Heart left ventricle (tissue), 16 donors: ENCODE results near the gene C3orf49. TPM values are rescaled to one million over a fixed set of nuclear protein-coding genes. Genes with fewer than 3 reads are reported as not detected.

Source experiments
- ATAC-seq, 4 donors: fragments of 200-7000 bp; cut with Tn5 transposase; one replicate each; pipeline ENCODE4 v1.9.1; 2020 to 2022; ENCODE audit warnings: moderate library complexity in 4 of 4, mild to moderate bottlenecking in 3 of 4, moderate number of reproducible peaks in 1 of 4
- DNase-seq, 5 donors: peaks; one replicate each; pipeline ENCODE4 v3.0.0-alpha.2; 2020
- H3K27ac ChIP-seq, 12 donors: fragments of 200-600 bp; sonication (generic) in 4 of 12; one replicate each; pipeline versions ENCODE4 v1.5.0 to v1.8.0; 2016 to 2022; ENCODE audit warnings: mild to moderate bottlenecking in 2 of 12
- H3K27me3 ChIP-seq, 9 donors: fragments of 200-600 bp; sonication (generic) in 2 of 9; one replicate each; pipeline versions ENCODE4 v1.5.1 to v1.8.0; 2016 to 2022; ENCODE audit warnings: mild to moderate bottlenecking in 3 of 9
- H3K36me3 ChIP-seq, 9 donors: fragments of 200-600 bp; sonication (generic) in 2 of 9; one replicate each; pipeline versions ENCODE4 v1.5.0 to v1.8.0; 2018 to 2022; ENCODE audit warnings: mild to moderate bottlenecking in 2 of 9
- H3K4me1 ChIP-seq, 12 donors: fragments of 200-600 bp; sonication (generic) in 4 of 12; one replicate each; pipeline versions ENCODE4 v1.5.0 to v1.8.0; 2016 to 2022; ENCODE audit warnings: mild to moderate bottlenecking in 3 of 12
- H3K4me3 ChIP-seq, 12 donors: fragments of 200-600 bp; sonication (generic) in 4 of 12; one replicate each; pipeline versions ENCODE4 v1.5.0 to v1.8.0; 2017 to 2022; ENCODE audit warnings: mild to moderate bottlenecking in 9 of 12, moderate library complexity in 4 of 12
- H3K9me3 ChIP-seq, 12 donors: fragments of 200-600 bp; sonication (generic) in 4 of 12; one replicate each; pipeline versions ENCODE4 v1.5.0 to v1.8.0; 2016 to 2022; ENCODE audit warnings: mild to moderate bottlenecking in 1 of 12
- POLR2A ChIP-seq, 2 donors: fragments of 450-650 bp; IDR thresholded peaks; one replicate each; pipeline ENCODE4 v1.6.1; 2017; ENCODE audit warnings: antibody characterized with exemption in 2 of 2, mild to moderate bottlenecking in 2 of 2, moderate library complexity in 2 of 2
- WGBS, 4 donors: extraction: QIAGEN DNeasy Blood & Tissue Kit in 2 of 4; methylation state at CpG; one replicate each; pipeline versions ENCODE4 v1.1.5 to v1.1.7; 2013 to 2018; 5-methylcytosine and 5-hydroxymethylcytosine counted together
- intact Hi-C, 10 donors: fragments of 100-400 bp; cut with DNase I; formaldehyde crosslinking; loops; one replicate each; pipeline versions ENCODE4 v1.11.1 to v1.14.2; 2022
- polyA plus RNA-seq, 2 donors: library from polyadenylated mRNA; stranded (reverse); fragments of 200-250 nt; gene quantifications; one replicate each; pipeline ENCODE4 v1.2.3, GENCODE V29; 2013
- total RNA-seq, 9 donors: library from RNA; depleted of rRNA in 2 of 9; stranded (reverse); fragments of >200 nt in 2 of 9; fragmentation: NEBNext Ultra II Directional in 3 of 9; extraction: Animal tissue kit (Norgen Biotek cat#: 25700) in 3 of 9; gene quantifications; one replicate each; pipeline versions ENCODE4 v1.1.0 to v1.2.4, GENCODE V29; 2016 to 2023
- TF ChIP-seq, protein P1 (sequence below), 12 donors: fragments of 200-600 bp; sonication (generic) in 4 of 12; IDR thresholded peaks; one replicate each; pipeline versions ENCODE4 v1.5.0 to v1.8.0; 2018 to 2022; ENCODE audit warnings: antibody characterized with exemption in 12 of 12, mild to moderate bottlenecking in 5 of 12
- donor health status: ischemic (EF 13 %, LVEDD 7.1; RV severe dilation, severe dysfunction).
- donor health status: healthy with polysubstance abuse.
- donor health status: DM: no; HTN: yes; CAD: no.
- donor health status: DM: no; HTN: no; CAD: no.
- donor health status: ischemic (EF 25% LVEDD 6.9; RV normal size, moderate dysfunction).
- donor health status: ischemic (EF 25% LVEDD 5.7; RV mildly dilated, moderate dysfunction).
- donor health status: healthy.
- donor health status: DM: yes; HTN: yes; CAD: no.
- donor health status: ischemic (EF 35%, LVEDD 5.7; RV mildly dilated, moderate dysfunction).
- donor health status: nonischemic (EF 11% LVEDD 7.7; RV severe dilation, severe dysfunction).
- donor health status: DM: yes; HTN: yes; CAD: no.
- donor health status: PGD.
- donor health status: ischemic (EF 29% LVEDD 5.4; RV normal size, mild dysfunction).
- donor health status: nonischemic (EF 23%, LVEDD 6.1; RV moderate dilation, normal function).

C3orf49 gene
- total and polyA plus RNA-seq, 11 donors: not detected

- Histone ChIP-seq H3K4me3 (no peak overlapping the region), H3K36me3 (no peaks in the 10 kb centered on the region), H3K27ac (no peak overlapping the region), H3K9me3 (no peaks in the 10 kb centered on the region), H3K4me1 (peaks cover 0 to 33% (median 15%) of the 10 kb centered on the region in 12 donors), H3K27me3 (no peaks in the 10 kb centered on the region)
- 96 to 97% (median 97%) methylated on average over 2 of the region's 2 CpGs for WGBS, 4 donors
- TF ChIP-seq POLR2A (IDR thresholded peaks at IDR 0.05): no peak
- TF ChIP-seq, protein P1, sequence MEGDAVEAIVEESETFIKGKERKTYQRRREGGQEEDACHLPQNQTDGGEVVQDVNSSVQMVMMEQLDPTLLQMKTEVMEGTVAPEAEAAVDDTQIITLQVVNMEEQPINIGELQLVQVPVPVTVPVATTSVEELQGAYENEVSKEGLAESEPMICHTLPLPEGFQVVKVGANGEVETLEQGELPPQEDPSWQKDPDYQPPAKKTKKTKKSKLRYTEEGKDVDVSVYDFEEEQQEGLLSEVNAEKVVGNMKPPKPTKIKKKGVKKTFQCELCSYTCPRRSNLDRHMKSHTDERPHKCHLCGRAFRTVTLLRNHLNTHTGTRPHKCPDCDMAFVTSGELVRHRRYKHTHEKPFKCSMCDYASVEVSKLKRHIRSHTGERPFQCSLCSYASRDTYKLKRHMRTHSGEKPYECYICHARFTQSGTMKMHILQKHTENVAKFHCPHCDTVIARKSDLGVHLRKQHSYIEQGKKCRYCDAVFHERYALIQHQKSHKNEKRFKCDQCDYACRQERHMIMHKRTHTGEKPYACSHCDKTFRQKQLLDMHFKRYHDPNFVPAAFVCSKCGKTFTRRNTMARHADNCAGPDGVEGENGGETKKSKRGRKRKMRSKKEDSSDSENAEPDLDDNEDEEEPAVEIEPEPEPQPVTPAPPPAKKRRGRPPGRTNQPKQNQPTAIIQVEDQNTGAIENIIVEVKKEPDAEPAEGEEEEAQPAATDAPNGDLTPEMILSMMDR (IDR thresholded peaks at IDR 0.05): no peak
- peak in 1 of 4 donors; percentile 38 for ATAC-seq
- DNase-seq: no peak
- intact Hi-C loops: no loop called here
Observed at GRCh38 chr3:63872135-63872924, 53.2 kb downstream of the C3orf49 start.

GRCh38 chr3:63874769-63875168 lies 55.7 kb downstream of the C3orf49 start:
- no peaks in the 10 kb centered on the region for H3K9me3 ChIP-seq
- TF ChIP-seq POLR2A (IDR thresholded peaks at IDR 0.05): no peak
- TF ChIP-seq, protein P1 (IDR thresholded peaks at IDR 0.05): no peak
- ATAC-seq (no peak), DNase-seq (no peak)
- no peaks in the 10 kb centered on the region for H3K27me3 ChIP-seq
- intact Hi-C loops: no loop called here
- no peak overlapping the region for H3K4me3 ChIP-seq
- H3K4me1 ChIP-seq: peaks cover 0 to 46% (median 24%) of the 10 kb centered on the region in 12 donors
- no peak overlapping the region for H3K27ac ChIP-seq
- 90 to 94% (median 91%) methylated on average over 3 of the region's 3 CpGs for WGBS, 4 donors
- no peaks in the 10 kb centered on the region for H3K36me3 ChIP-seq

GRCh38 chr3:63875510-63875909 lies 56.4 kb downstream of the C3orf49 start:
- TF ChIP-seq, protein P1 (IDR thresholded peaks at IDR 0.05): no peak
- no peak for TF ChIP-seq POLR2A (IDR thresholded peaks at IDR 0.05)
- H3K36me3 ChIP-seq: no peaks in the 10 kb centered on the region
- 69 to 86% (median 80%) methylated on average over 2 of the region's 2 CpGs for WGBS, 4 donors
- H3K27ac ChIP-seq: no peak overlapping the region
- DNase-seq (no peak), ATAC-seq (no peak)
- H3K4me3 ChIP-seq: no peak overlapping the region
- peaks cover 0 to 46% (median 23%) of the 10 kb centered on the region in 12 donors for H3K4me1 ChIP-seq
- no peaks in the 10 kb centered on the region for H3K27me3 ChIP-seq
- no peaks in the 10 kb centered on the region for H3K9me3 ChIP-seq
- intact Hi-C loops: no loop called here

- Histone ChIP-seq H3K36me3 (no peaks in the 10 kb centered on the region), H3K4me3 (no peak overlapping the region), H3K9me3 (no peaks in the 10 kb centered on the region), H3K4me1 (peaks cover 0 to 46% (median 21%) of the 10 kb centered on the region in 12 donors), H3K27ac (no peak overlapping the region), H3K27me3 (no peaks in the 10 kb centered on the region)
- 65 to 78% (median 70%) methylated on average over 3 of the region's 3 CpGs for WGBS, 4 donors
- ATAC-seq: no peak
- intact Hi-C loops: no loop called here
- no peak for DNase-seq
- no peak for TF ChIP-seq POLR2A (IDR thresholded peaks at IDR 0.05)
- TF ChIP-seq, protein P1 (IDR thresholded peaks at IDR 0.05): no peak
Observed at GRCh38 chr3:63876260-63876659, 57.2 kb downstream of the C3orf49 start.
